ENCODE results near the gene TBATA. TPM values are rescaled to one million over a fixed set of nuclear protein-coding genes. Genes with fewer than 3 reads are reported as not detected.

TBATA gene
- total and polyA plus RNA-seq, 4 donors = not detected

- H3K9me3 ChIP-seq (ENCODE audit: control insufficient read depth in 4 of 4, low read length in 3 of 4) = no peaks in the 10 kb centered on the region
- H3K4me1 ChIP-seq (ENCODE audit: control insufficient read depth in 4 of 4, insufficient read depth in 4 of 4, low read length in 3 of 4) = no peaks in the 10 kb centered on the region
- 98% methylated on average over 1 of the region's 1 CpG for WGBS
- H3K36me3 ChIP-seq (ENCODE audit: control insufficient read depth in 4 of 4, insufficient read depth in 3 of 4, low read depth in 1 of 4, low read length in 3 of 4) = no peaks in the 10 kb centered on the region
- H3K9ac ChIP-seq (ENCODE audit: low read depth in 1 of 2, low read length in 2 of 2) = no peak overlapping the region
- DNase-seq (ENCODE audit: low spot score) = no peak
- no peaks in the 10 kb centered on the region for H3K27me3 ChIP-seq (ENCODE audit: control insufficient read depth in 4 of 4, insufficient read depth in 4 of 4, low read length in 3 of 4)
- no peak for TF ChIP-seq REST (IDR thresholded peaks at IDR 0.05)
- no peak for TF ChIP-seq NR2F2 (IDR thresholded peaks at IDR 0.05)
- H3K27ac ChIP-seq (ENCODE audit: low read depth in 1 of 2, low read length in 2 of 2) = no peak overlapping the region
- no peak overlapping the region for H3K4me3 ChIP-seq (ENCODE audit: low read depth in 1 of 3, low read length in 3 of 3)
These were observed 10.4 kb upstream of the TBATA start for GRCh38 chr10:70795613-70796012.

DNA sequence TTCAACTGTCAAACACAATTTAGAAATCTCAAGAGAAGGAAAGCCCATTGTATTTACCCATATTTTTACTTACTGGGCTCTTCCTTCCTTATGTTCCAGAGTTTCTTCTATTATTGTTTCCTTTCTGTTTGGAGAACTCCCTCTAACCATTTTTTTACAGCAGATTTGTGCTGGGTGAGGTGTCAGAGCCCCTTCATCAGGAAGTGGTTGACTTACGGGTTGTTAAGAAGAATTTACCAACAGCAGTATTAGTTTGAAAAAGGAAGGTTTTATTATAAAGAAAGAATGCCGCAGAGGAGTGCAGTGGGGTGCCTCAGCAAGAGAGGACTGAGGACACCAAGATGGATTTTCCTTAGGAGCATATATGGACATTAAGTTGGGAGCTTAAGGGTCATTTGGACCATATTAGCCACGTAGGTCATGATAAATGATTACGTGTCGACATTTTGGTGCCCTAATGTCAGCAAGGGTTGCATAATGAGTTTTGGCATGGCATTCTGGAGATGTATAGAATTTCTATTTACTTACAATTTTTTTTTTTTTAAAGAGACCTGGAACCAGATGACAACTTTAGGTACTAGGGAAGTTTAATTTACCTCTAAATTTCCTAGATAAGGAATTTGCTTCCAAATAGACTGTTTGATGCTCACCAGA is 6.3 kb upstream of the TBATA start:
- Histone ChIP-seq H3K36me3 (ENCODE audit: control insufficient read depth in 4 of 4, insufficient read depth in 3 of 4, low read depth in 1 of 4, low read length in 3 of 4) (no peaks in the 10 kb centered on the region), H3K9me3 (ENCODE audit: control insufficient read depth in 4 of 4, low read length in 3 of 4) (no peaks in the 10 kb centered on the region), H3K4me1 (ENCODE audit: control insufficient read depth in 4 of 4, insufficient read depth in 4 of 4, low read length in 3 of 4) (no peaks in the 10 kb centered on the region), H3K27me3 (ENCODE audit: control insufficient read depth in 4 of 4, insufficient read depth in 4 of 4, low read length in 3 of 4) (no peaks in the 10 kb centered on the region), H3K9ac (ENCODE audit: low read depth in 1 of 2, low read length in 2 of 2) (no peak overlapping the region), H3K27ac (ENCODE audit: low read depth in 1 of 2, low read length in 2 of 2) (no peak overlapping the region), H3K4me3 (ENCODE audit: low read depth in 1 of 3, low read length in 3 of 3) (no peak overlapping the region)
- WGBS = 78% methylated on average over 5 of the region's 5 CpGs
- DNase-seq (ENCODE audit: low spot score) = no peak
- TF ChIP-seq GABPA (IDR thresholded peaks at IDR 0.05 in 1 of 2, conservative IDR thresholded peaks at IDR 0.05 in 1 of 2) = no peak
- TF ChIP-seq TAF1 (conservative IDR thresholded peaks at IDR 0.05) = no peak
- no peak for TF ChIP-seq REST (IDR thresholded peaks at IDR 0.05)
- TF ChIP-seq EGR1 (IDR thresholded peaks at IDR 0.05; ENCODE audit: low read depth in 2 of 2) = no peak
- TF ChIP-seq HNF4G (IDR thresholded peaks at IDR 0.05) = no peak
- TF ChIP-seq ATF3 (IDR thresholded peaks at IDR 0.05) = no peak
- TF ChIP-seq MAX (IDR thresholded peaks at IDR 0.05) = no peak
- no peak for TF ChIP-seq SP1 (IDR thresholded peaks at IDR 0.05)
- no peak for TF ChIP-seq RAD21 (IDR thresholded peaks at IDR 0.05)
- TF ChIP-seq, protein P1, sequence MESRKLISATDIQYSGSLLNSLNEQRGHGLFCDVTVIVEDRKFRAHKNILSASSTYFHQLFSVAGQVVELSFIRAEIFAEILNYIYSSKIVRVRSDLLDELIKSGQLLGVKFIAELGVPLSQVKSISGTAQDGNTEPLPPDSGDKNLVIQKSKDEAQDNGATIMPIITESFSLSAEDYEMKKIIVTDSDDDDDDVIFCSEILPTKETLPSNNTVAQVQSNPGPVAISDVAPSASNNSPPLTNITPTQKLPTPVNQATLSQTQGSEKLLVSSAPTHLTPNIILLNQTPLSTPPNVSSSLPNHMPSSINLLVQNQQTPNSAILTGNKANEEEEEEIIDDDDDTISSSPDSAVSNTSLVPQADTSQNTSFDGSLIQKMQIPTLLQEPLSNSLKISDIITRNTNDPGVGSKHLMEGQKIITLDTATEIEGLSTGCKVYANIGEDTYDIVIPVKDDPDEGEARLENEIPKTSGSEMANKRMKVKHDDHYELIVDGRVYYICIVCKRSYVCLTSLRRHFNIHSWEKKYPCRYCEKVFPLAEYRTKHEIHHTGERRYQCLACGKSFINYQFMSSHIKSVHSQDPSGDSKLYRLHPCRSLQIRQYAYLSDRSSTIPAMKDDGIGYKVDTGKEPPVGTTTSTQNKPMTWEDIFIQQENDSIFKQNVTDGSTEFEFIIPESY (IDR thresholded peaks at IDR 0.05) = no peak
- TF ChIP-seq NR2F2 (IDR thresholded peaks at IDR 0.05) = no peak
- no peak for TF ChIP-seq RXRA (IDR thresholded peaks at IDR 0.05)
- TF ChIP-seq YY1 (IDR thresholded peaks at IDR 0.05) = no peak
- TF ChIP-seq, protein P2, sequence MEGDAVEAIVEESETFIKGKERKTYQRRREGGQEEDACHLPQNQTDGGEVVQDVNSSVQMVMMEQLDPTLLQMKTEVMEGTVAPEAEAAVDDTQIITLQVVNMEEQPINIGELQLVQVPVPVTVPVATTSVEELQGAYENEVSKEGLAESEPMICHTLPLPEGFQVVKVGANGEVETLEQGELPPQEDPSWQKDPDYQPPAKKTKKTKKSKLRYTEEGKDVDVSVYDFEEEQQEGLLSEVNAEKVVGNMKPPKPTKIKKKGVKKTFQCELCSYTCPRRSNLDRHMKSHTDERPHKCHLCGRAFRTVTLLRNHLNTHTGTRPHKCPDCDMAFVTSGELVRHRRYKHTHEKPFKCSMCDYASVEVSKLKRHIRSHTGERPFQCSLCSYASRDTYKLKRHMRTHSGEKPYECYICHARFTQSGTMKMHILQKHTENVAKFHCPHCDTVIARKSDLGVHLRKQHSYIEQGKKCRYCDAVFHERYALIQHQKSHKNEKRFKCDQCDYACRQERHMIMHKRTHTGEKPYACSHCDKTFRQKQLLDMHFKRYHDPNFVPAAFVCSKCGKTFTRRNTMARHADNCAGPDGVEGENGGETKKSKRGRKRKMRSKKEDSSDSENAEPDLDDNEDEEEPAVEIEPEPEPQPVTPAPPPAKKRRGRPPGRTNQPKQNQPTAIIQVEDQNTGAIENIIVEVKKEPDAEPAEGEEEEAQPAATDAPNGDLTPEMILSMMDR (IDR thresholded peaks at IDR 0.05; ENCODE audit: low read depth, low read length, missing input control) = no peak
- TF ChIP-seq FOXA1 (IDR thresholded peaks at IDR 0.05) = no peak

Measured in liver (tissue), 9 donors.